Measurements from ENCODE around the gene RGS16. TPM values are rescaled to one million over a fixed set of nuclear protein-coding genes. Genes with fewer than 3 reads are reported as not detected.

Gene RGS16
- total and polyA plus RNA-seq, 7 donors: 0.46 to 12.4 (median 2.5) TPM

DNA sequence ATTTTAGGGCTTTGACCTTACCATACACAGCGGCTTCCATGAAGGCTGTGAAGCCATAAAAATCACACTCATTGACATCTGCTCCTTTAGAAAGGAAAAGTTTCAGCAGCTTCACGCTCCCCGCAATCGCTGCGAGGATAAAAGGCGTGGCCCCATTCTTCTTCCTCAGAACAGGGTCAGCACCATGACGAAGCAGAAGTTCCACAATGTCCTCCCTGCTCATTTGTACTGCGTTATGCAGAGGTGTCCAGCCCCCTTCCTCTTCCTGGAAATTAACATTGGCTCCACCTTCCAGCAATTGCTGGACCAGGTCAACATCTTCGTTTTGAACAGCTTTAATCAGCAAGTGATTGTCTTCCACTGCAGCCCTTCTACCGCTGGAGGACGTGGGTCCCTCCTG lies 17.8 kb downstream of the RGS16 start:
- peaks cover 0 to 20% (median 8%) of the 10 kb centered on the region in 4 donors for H3K36me3 ChIP-seq
- intact Hi-C loops (cut with DNase I): loop anchor here (10.0 kb wide), 1 partner anchor 142 kb away; no protein-coding TSS in a partner anchor
- no peak for TF ChIP-seq POLR2AphosphoS5 (IDR thresholded peaks at IDR 0.05)
- no peak for TF ChIP-seq EP300 (IDR thresholded peaks at IDR 0.05)
- TF ChIP-seq, protein P1, sequence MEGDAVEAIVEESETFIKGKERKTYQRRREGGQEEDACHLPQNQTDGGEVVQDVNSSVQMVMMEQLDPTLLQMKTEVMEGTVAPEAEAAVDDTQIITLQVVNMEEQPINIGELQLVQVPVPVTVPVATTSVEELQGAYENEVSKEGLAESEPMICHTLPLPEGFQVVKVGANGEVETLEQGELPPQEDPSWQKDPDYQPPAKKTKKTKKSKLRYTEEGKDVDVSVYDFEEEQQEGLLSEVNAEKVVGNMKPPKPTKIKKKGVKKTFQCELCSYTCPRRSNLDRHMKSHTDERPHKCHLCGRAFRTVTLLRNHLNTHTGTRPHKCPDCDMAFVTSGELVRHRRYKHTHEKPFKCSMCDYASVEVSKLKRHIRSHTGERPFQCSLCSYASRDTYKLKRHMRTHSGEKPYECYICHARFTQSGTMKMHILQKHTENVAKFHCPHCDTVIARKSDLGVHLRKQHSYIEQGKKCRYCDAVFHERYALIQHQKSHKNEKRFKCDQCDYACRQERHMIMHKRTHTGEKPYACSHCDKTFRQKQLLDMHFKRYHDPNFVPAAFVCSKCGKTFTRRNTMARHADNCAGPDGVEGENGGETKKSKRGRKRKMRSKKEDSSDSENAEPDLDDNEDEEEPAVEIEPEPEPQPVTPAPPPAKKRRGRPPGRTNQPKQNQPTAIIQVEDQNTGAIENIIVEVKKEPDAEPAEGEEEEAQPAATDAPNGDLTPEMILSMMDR (IDR thresholded peaks at IDR 0.05): no peak
- no peak for TF ChIP-seq POLR2A (IDR thresholded peaks at IDR 0.05)
- WGBS, 2 donors: 94 to 95% methylated on average over 11 of the region's 11 CpGs
- no peak overlapping the region for H3K27ac ChIP-seq
- no peaks in the 10 kb centered on the region for H3K27me3 ChIP-seq
- H3K4me1 ChIP-seq: peaks cover 0 to 29% (median 17%) of the 10 kb centered on the region in 4 donors
- DNase-seq: no peak
- no peaks in the 10 kb centered on the region for H3K9me3 ChIP-seq
- no peak overlapping the region for H3K4me3 ChIP-seq

DNA sequence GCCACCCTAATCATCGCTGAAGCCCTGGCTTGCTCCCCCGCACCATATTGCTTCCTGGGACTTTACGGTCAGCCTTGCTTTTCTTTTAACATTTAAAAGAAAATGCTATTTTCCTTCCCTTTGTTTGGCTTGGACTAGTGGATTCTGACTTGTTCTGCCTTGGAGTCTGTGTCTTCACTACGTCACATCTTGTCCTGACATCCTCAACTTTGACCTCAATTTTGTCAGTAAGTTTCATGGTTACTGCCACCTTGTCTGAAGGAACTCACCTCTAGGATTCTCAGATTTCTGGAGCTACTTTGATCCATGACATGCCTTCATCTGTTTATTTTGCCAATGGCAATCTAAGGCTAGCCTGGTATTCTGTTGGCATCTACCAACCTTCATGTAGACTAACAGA lies 19.4 kb downstream of the RGS16 start:
- Histone ChIP-seq H3K36me3 (peaks cover 4 to 36% (median 15%) of the 10 kb centered on the region in 4 donors), H3K27ac (no peak overlapping the region), H3K4me3 (no peak overlapping the region), H3K4me1 (peaks cover 0 to 29% (median 17%) of the 10 kb centered on the region in 4 donors), H3K9me3 (no peaks in the 10 kb centered on the region), H3K27me3 (no peaks in the 10 kb centered on the region)
- WGBS, 2 donors: 96% methylated on average over 4 of the region's 4 CpGs
- no peak for TF ChIP-seq POLR2AphosphoS5 (IDR thresholded peaks at IDR 0.05)
- DNase-seq: no peak
- intact Hi-C loops (cut with DNase I): loop anchor here (10.0 kb wide), 1 partner anchor 140 kb away; no protein-coding TSS in a partner anchor

DNA sequence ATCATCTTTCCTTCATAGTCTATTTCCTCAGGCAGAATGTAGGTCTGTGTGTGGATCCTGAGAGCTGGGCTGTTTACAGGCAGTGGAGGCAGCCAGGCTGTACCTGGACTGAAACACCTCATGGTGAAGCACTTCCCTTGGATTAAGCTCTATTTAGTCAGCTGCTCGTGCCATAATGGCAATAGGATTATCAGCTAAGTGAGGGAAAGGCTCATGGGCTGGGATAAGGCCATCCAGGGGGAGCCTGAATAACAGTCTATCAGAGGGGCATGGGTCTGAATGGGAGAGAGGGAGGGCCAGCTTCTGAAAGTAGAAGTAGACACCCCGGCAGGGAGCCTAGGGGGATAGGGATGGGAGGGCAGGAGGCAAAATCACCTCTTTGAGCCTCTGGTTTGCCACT lies 23.5 kb downstream of the RGS16 start:
- Histone ChIP-seq H3K9me3 (no peaks in the 10 kb centered on the region), H3K36me3 (peaks cover 4 to 57% (median 20%) of the 10 kb centered on the region in 4 donors), H3K4me1 (peaks cover 0 to 13% (median 8%) of the 10 kb centered on the region in 4 donors), H3K27ac (no peak overlapping the region), H3K4me3 (no peak overlapping the region), H3K27me3 (no peaks in the 10 kb centered on the region)
- intact Hi-C loops (cut with DNase I): loop anchor here (10.0 kb wide), 1 partner anchor 136 kb away; no protein-coding TSS in a partner anchor
- TF ChIP-seq POLR2A (IDR thresholded peaks at IDR 0.05) (no peak), POLR2AphosphoS5 (IDR thresholded peaks at IDR 0.05) (no peak), EP300 (IDR thresholded peaks at IDR 0.05) (no peak)
- TF ChIP-seq, protein P1 (IDR thresholded peaks at IDR 0.05): no peak
- 97 to 99% methylated on average over 2 of the region's 2 CpGs for WGBS, 2 donors
- DNase-seq: no peak

DNA sequence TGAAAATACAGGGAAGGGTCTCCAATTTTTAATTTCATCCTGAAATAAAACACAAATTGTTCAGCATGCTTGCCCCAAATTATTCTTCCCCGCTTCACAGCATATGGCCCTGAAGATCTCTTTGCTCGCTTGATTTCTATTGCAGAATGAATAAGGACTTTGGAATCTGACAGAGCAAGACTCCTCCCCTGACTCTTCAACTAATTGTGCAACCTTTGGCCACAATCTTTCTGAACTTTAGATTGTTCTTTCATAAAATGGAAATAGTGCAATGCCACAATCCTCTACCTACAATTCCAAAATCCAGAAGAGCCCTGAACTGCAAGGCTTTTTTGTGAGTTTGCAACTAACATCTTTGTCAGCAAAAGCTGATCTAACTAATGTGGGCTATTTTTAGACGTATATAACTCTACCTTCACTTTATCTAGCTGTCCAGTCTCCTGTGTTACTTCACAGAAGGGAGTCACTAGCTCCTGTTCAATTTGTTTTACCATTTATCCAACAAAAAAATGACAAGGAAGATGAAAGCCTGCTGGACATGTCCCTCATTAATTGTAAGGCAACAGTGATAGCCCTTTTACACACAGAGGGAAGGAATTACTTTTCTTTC lies 28.5 kb downstream of the RGS16 start:
- Histone ChIP-seq H3K36me3 (peaks cover under 1 to 55% (median 16%) of the 10 kb centered on the region in 4 donors), H3K4me3 (no peak overlapping the region), H3K9me3 (no peaks in the 10 kb centered on the region), H3K4me1 (no peaks in the 10 kb centered on the region), H3K27me3 (no peaks in the 10 kb centered on the region), H3K27ac (no peak overlapping the region)
- TF ChIP-seq POLR2AphosphoS5 (IDR thresholded peaks at IDR 0.05): no peak
- no peak for TF ChIP-seq EP300 (IDR thresholded peaks at IDR 0.05)
- no peak for TF ChIP-seq POLR2A (IDR thresholded peaks at IDR 0.05)
- TF ChIP-seq, protein P1 (IDR thresholded peaks at IDR 0.05): no peak
- intact Hi-C loops (cut with DNase I): no loop called here
- DNase-seq: no peak
- 64 to 89% methylated on average over 3 of the region's 3 CpGs for WGBS, 2 donors

DNA sequence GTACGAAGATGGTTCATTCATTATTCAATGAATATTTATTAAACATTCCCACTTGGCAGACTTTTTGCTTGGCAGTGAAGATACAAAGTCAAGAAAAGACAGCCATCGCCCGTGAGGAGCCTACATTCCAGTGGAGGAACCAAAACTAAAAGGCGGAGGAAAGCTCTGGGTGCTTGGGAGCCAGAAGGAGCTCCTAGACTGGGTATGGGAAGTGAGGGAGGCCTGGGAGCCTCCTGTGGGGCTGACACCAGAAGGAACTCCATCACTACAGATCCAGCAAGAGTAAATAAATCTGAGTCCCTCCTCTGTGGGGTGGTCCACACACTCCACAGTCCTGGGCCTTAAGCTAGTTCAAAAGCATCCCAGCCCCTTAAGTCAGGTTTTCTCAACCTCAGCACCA lies 30.0 kb downstream of the RGS16 start:
- Histone ChIP-seq H3K27me3 (no peaks in the 10 kb centered on the region), H3K4me3 (no peak overlapping the region), H3K27ac (no peak overlapping the region), H3K36me3 (peaks cover 0 to 40% (median 9%) of the 10 kb centered on the region in 4 donors), H3K9me3 (no peaks in the 10 kb centered on the region), H3K4me1 (no peaks in the 10 kb centered on the region)
- intact Hi-C loops (cut with DNase I): no loop called here
- TF ChIP-seq, protein P1 (IDR thresholded peaks at IDR 0.05): no peak
- no peak for TF ChIP-seq POLR2AphosphoS5 (IDR thresholded peaks at IDR 0.05)
- TF ChIP-seq EP300 (IDR thresholded peaks at IDR 0.05): no peak
- no peak for TF ChIP-seq POLR2A (IDR thresholded peaks at IDR 0.05)
- WGBS, 2 donors: 94 to 96% methylated on average over 4 of the region's 4 CpGs
- no peak for DNase-seq
